GM12878 (cell line): Measurements from ENCODE around the gene RPL27. TPM values are rescaled to one million over a fixed set of nuclear protein-coding genes. Genes with fewer than 3 reads are reported as not detected.

Source experiments
- ATAC-seq: fragments of 200-7000 bp; cut with Tn5 transposase; 3 replicates; pipeline ENCODE4 v1.9.1; 2020; ENCODE audit warnings: mild to moderate bottlenecking, moderate library complexity
- BruUV-seq: library from RNA; stranded (reverse); fragments of 400-500 nt; replicated peaks from 2 replicates; lab custom pipeline; 2021; lab: Mats Ljungman, UMichigan
- CTCF ChIA-PET: fragments of 300-600 bp; sonication (Branson Sonifier 250); formaldehyde crosslinking; extraction: SDS; loops from one replicate; lab custom pipeline; 2021; ENCODE audit warnings: inconsistent platforms; lab: Yijun Ruan, JAX
- POLR2A ChIA-PET: fragments of 350-600 bp; formaldehyde crosslinking; extraction: SDS; loops from one replicate; lab custom pipeline; 2021; ENCODE audit warnings: inconsistent platforms; lab: Charles Lee
- RAD21 ChIA-PET: fragments of 300-600 bp; sonication (Branson Sonifier 250); formaldehyde crosslinking; loops from one replicate; lab custom pipeline; 2023; ENCODE audit warnings: antibody characterized with exemption; ENCODE audit not compliant: unreplicated experiment; lab: Charles Lee
- SMC1A ChIA-PET: fragments of 300-600 bp; sonication (Branson Sonifier 250); formaldehyde crosslinking; loops from one replicate; lab custom pipeline; 2023; ENCODE audit not compliant: unreplicated experiment, uncharacterized antibody; lab: Charles Lee
- DNase-seq: peaks from one replicate; pipeline ENCODE4 v3.0.0-alpha.2; 2011; ENCODE audit warnings: low read depth, low spot score
- FAIRE-seq: peaks from 3 replicates; lab custom pipeline; 2011; peaks lifted over from hg19 to GRCh38; lab: Jason Lieb, UNC
- H2AFZ ChIP-seq: 2 replicates; pipeline ENCODE4 v1.6.0; 2011; ENCODE audit warnings: low read depth, low read length, control low read depth; ENCODE audit not compliant: control insufficient read depth
- H3K27ac ChIP-seq: 2 replicates; pipeline ENCODE4 v1.5.1; 2011; ENCODE audit warnings: control low read depth; ENCODE audit not compliant: control insufficient read depth, insufficient read depth
- H3K27me3 ChIP-seq, 2 experiments: replicated peaks in 1 of 2; 2 replicates each; pipeline versions ENCODE4 v1.6.0 to v1.6.1; 2011; ENCODE audit warnings: low read length in 1 of 2; ENCODE audit not compliant: control insufficient read depth in 2 of 2, insufficient read depth in 2 of 2
- H3K36me3 ChIP-seq, 2 experiments: 2 replicates each; pipeline ENCODE4 v1.5.1; 2011; ENCODE audit warnings: low read length in 1 of 2; ENCODE audit not compliant: control insufficient read depth in 2 of 2, insufficient read depth in 2 of 2
- H3K4me1 ChIP-seq: 2 replicates; pipeline ENCODE4 v1.6.1; 2011; ENCODE audit warnings: mild to moderate bottlenecking, low read length, moderate library complexity, mixed read lengths; ENCODE audit not compliant: control insufficient read depth, insufficient read depth
- H3K4me2 ChIP-seq: 2 replicates; pipeline ENCODE4 v1.6.0; 2011; ENCODE audit warnings: control low read depth; ENCODE audit not compliant: control insufficient read depth, insufficient read depth
- H3K4me3 ChIP-seq: fragments of 200-600 bp; sonication (generic); 2 replicates; pipeline ENCODE4 v1.5.1; 2016
- H3K79me2 ChIP-seq: 2 replicates; pipeline ENCODE4 v1.6.0; 2011; ENCODE audit warnings: low read length; ENCODE audit not compliant: control insufficient read depth, insufficient read depth
- H3K9ac ChIP-seq: 2 replicates; pipeline ENCODE4 v1.8.0; 2011; ENCODE audit warnings: low read length, control low read depth, mixed read lengths; ENCODE audit not compliant: control insufficient read depth, insufficient read depth
- H3K9me3 ChIP-seq: replicated peaks from 3 replicates; pipeline ENCODE4 v1.5.1; 2011; ENCODE audit warnings: mild to moderate bottlenecking, low read length; ENCODE audit not compliant: control insufficient read depth, insufficient read depth
- H4K20me1 ChIP-seq: 2 replicates; pipeline ENCODE4 v1.6.0; 2011; ENCODE audit not compliant: control insufficient read depth, insufficient read depth
- ATF7 ChIP-seq: fragments of 450-650 bp; IDR thresholded peaks from 2 replicates; pipeline ENCODE4 v1.6.1; 2016; ENCODE audit warnings: low read depth, mild to moderate bottlenecking
- DPF2 ChIP-seq: fragments of 450-650 bp; IDR thresholded peaks from 2 replicates; pipeline ENCODE4 v1.6.1; 2017; ENCODE audit warnings: mild to moderate bottlenecking
- EP300 ChIP-seq, 2 experiments: fragments of 150-350 bp in 1 of 2; IDR thresholded peaks; 2 replicates each; pipeline ENCODE4 v1.6.1; 2011 to 2012; ENCODE audit warnings: low read depth in 2 of 2, low read length in 2 of 2, borderline replicate concordance in 1 of 2, improper control_type of control experiment in 1 of 2, inconsistent platforms in 1 of 2; ENCODE audit not compliant: control insufficient read depth in 1 of 2
- GATAD2B ChIP-seq: fragments of 450-650 bp; conservative IDR thresholded peaks from 2 replicates; pipeline ENCODE4 v1.6.1; 2017; ENCODE audit warnings: low read depth, mild to moderate bottlenecking, moderate library complexity
- IRF4 ChIP-seq: IDR thresholded peaks from 2 replicates; pipeline ENCODE4 v1.6.1; 2011; ENCODE audit warnings: low read depth, low read length
- KLF5 ChIP-seq: fragments of 450-650 bp; IDR thresholded peaks from 2 replicates; pipeline ENCODE4 v1.6.1; 2014; ENCODE audit warnings: mild to moderate bottlenecking; ENCODE audit not compliant: partially characterized antibody
- POU2F2 ChIP-seq: IDR thresholded peaks from 3 replicates; pipeline ENCODE4 v1.6.1; 2011; ENCODE audit warnings: low read depth, mild to moderate bottlenecking, low read length, borderline replicate concordance
- RBBP5 ChIP-seq: fragments of 200-600 bp; sonication (generic); conservative IDR thresholded peaks from 2 replicates; pipeline ENCODE4 v1.6.1; 2016
- RUNX3 ChIP-seq: IDR thresholded peaks from 2 replicates; pipeline ENCODE4 v1.6.1; 2012; ENCODE audit warnings: low read length, inconsistent platforms
- SPI1 ChIP-seq: IDR thresholded peaks from 2 replicates; pipeline ENCODE4 v1.6.1; 2011; ENCODE audit warnings: low read depth, mild to moderate bottlenecking, low read length, moderate library complexity, borderline replicate concordance; ENCODE audit not compliant: insufficient read depth
- TCF12 ChIP-seq: IDR thresholded peaks from 2 replicates; pipeline ENCODE4 v1.6.1; 2011; ENCODE audit warnings: low read depth, mild to moderate bottlenecking, low read length
- USF1 ChIP-seq: IDR thresholded peaks from 2 replicates; pipeline ENCODE4 v1.6.1; 2011; ENCODE audit warnings: borderline replicate concordance, low read depth, mild to moderate bottlenecking, moderate library complexity, mixed read lengths, low read length; ENCODE audit not compliant: insufficient read depth; ENCODE audit errors: extremely low read length
- ZNF217 ChIP-seq: fragments of 450-650 bp; IDR thresholded peaks from 2 replicates; pipeline ENCODE4 v1.6.1; 2017; ENCODE audit warnings: antibody characterized with exemption, mild to moderate bottlenecking
- WGBS: methylation state at CpG from one replicate; pipeline ENCODE4 v1.1.6; 2016; ENCODE audit warnings: low lambda C conversion rate; ENCODE audit not compliant: insufficient replicate concordance, insufficient coverage; ENCODE audit errors: missing lambda C conversion rate; 5-methylcytosine and 5-hydroxymethylcytosine counted together
- in situ Hi-C: fragments of 300-500 bp; cut with MboI; formaldehyde crosslinking; loops from 9 replicates; pipeline ENCODE4 v1.14.3; 2018; ENCODE audit warnings: mixed read lengths
- intact Hi-C: fragments of 100-400 bp; cut with micrococcal nuclease; formaldehyde crosslinking; loops from one replicate; pipeline ENCODE4 v1.14.2; 2022; ENCODE audit not compliant: unreplicated experiment
- polyA plus RNA-seq, 11 experiments: library from polyadenylated mRNA; depleted of rRNA in 4 of 11; unstranded in 6 of 11; stranded (reverse) in 5 of 11; fragments of >200 nt; fragmentation: Nextera tagmentation in 4 of 11; fragmentation: Illumina TruSeq in 1 of 11; extraction: Ambion mirVana in 4 of 11; extraction: Trizol in 1 of 11; gene quantifications; 1 replicate in 1 of 11; 2 replicates in 10 of 11; pipeline versions ENCODE4 v1.2.1 to v1.2.3, GENCODE V29; 2011 to 2016; ENCODE audit warnings: inconsistent platforms in 2 of 11, missing spikeins in 2 of 11, low read depth in 1 of 11
- total RNA-seq, 4 experiments: library from RNA; depleted of rRNA in 3 of 4; stranded (reverse); fragments of >200 nt in 3 of 4; fragmentation: Illumina TruSeq in 1 of 4; extraction: Trizol in 1 of 4; gene quantifications; 2 replicates each; pipeline versions ENCODE4 v1.2.1 to v1.2.3, GENCODE V29; 2013 to 2021
- TF ChIP-seq, protein P1 (sequence below): fragments of 450-650 bp; IDR thresholded peaks from 2 replicates; pipeline ENCODE4 v1.6.1; 2017; ENCODE audit warnings: mild to moderate bottlenecking
- TF ChIP-seq, protein P2 (sequence below): IDR thresholded peaks from 2 replicates; pipeline ENCODE4 v1.6.1; 2011; ENCODE audit warnings: borderline replicate concordance, low read depth, mild to moderate bottlenecking, moderate library complexity, low read length; ENCODE audit not compliant: insufficient read depth, poor library complexity, severe bottlenecking

Gene RPL27
- total and polyA plus RNA-seq, 10 of the 15 experiments (the other 5 are each of a cell fraction or from before 2014, with no cell fraction given): 1,748 to 6,934 (median 3,779) TPM

GRCh38 chr17:42985225-42985624, 13.0 kb upstream of the RPL27 start:
- ATAC-seq (peak; percentile 83), DNase-seq (peak; percentile 73), FAIRE-seq (peak; percentile 80)
- in situ Hi-C loops (no loop called here), intact Hi-C loops (no loop called here)
- Histone ChIP-seq H3K4me2 (peak overlapping the region; percentile 78), H3K27me3 (no peaks in the 10 kb centered on the region), H3K9ac (peak overlapping the region; percentile 32), H3K36me3 (peaks cover 5 to 21% of the 10 kb centered on the region in 2 experiments), H3K4me3 (peak overlapping the region; percentile 35), H4K20me1 (no peaks in the 10 kb centered on the region), H3K9me3 (no peaks in the 10 kb centered on the region), H3K27ac (peak overlapping the region; percentile 79), H3K79me2 (peaks cover 40% of the 10 kb centered on the region), H2AFZ (no peak overlapping the region), H3K4me1 (peaks cover 20% of the 10 kb centered on the region)
- POLR2A ChIA-PET: interaction anchor here (0.6 to 3.3 kb wide), 9 partner anchors 9 to 512 kb away, joined by 3 to 21 read pairs (median 3); partner anchors contain the start of gene RPL27
- 0% methylated on average over 1 of the region's 1 CpG for WGBS
- SMC1A ChIA-PET: interaction anchor here (0.7 to 5.8 kb wide), 7 partner anchors 11 to 146 kb away, joined by 3 to 47 read pairs (median 4); partner anchors contain the start of genes AARSD1, IFI35 and RPL27
- BruUV-seq: no TSS peak
- RAD21 ChIA-PET: interaction anchor here (0.6 to 3.3 kb wide), 5 partner anchors 13 to 222 kb away, joined by 3 to 31 read pairs (median 5); partner anchors contain the start of genes IFI35, RPL27 and VAT1
- CTCF ChIA-PET: interaction anchor here (1.0 to 6.4 kb wide), 6 partner anchors 12 to 407 kb away, joined by 3 to 66 read pairs (median 4); partner anchors contain the start of genes AARSD1, BECN1, RND2 and RPL27
- TF ChIP-seq SPI1 (peak; percentile 99), DPF2 (0 out of 2 replicates have a peak, but pooled peaks have one; percentile 39), POU2F2 (peak; percentile 66; the same call in 2 of the 3 replicates), ZNF217 (peak; percentile 86; the same call in 1 of the 2 replicates), USF1 (no peak), EP300 (IDR thresholded peaks at IDR 0.05; ENCODE audit: borderline replicate concordance in 1 of 2, control insufficient read depth in 1 of 2, low read depth in 2 of 2, low read length in 2 of 2) (peak in 1 of 2 experiments; percentile 74; a peak in 1 of 4 replicates), RUNX3 (peak; percentile 38; the same call in 1 of the 2 replicates), GATAD2B (no peak), ATF7 (peak; percentile 45; the same call in 1 of the 2 replicates), RBBP5 (no peak), TCF12 (no peak), IRF4 (peak; percentile 86), KLF5 (no peak)
- TF ChIP-seq, protein P1, sequence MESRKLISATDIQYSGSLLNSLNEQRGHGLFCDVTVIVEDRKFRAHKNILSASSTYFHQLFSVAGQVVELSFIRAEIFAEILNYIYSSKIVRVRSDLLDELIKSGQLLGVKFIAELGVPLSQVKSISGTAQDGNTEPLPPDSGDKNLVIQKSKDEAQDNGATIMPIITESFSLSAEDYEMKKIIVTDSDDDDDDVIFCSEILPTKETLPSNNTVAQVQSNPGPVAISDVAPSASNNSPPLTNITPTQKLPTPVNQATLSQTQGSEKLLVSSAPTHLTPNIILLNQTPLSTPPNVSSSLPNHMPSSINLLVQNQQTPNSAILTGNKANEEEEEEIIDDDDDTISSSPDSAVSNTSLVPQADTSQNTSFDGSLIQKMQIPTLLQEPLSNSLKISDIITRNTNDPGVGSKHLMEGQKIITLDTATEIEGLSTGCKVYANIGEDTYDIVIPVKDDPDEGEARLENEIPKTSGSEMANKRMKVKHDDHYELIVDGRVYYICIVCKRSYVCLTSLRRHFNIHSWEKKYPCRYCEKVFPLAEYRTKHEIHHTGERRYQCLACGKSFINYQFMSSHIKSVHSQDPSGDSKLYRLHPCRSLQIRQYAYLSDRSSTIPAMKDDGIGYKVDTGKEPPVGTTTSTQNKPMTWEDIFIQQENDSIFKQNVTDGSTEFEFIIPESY: no peak
- TF ChIP-seq, protein P2, sequence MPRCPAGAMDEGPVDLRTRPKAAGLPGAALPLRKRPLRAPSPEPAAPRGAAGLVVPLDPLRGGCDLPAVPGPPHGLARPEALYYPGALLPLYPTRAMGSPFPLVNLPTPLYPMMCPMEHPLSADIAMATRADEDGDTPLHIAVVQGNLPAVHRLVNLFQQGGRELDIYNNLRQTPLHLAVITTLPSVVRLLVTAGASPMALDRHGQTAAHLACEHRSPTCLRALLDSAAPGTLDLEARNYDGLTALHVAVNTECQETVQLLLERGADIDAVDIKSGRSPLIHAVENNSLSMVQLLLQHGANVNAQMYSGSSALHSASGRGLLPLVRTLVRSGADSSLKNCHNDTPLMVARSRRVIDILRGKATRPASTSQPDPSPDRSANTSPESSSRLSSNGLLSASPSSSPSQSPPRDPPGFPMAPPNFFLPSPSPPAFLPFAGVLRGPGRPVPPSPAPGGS: no peak
